Measurements from ENCODE around the gene SLC2A11. TPM values are rescaled to one million over a fixed set of nuclear protein-coding genes. Genes with fewer than 3 reads are reported as not detected.

The SLC2A11 gene
- total and polyA plus RNA-seq, 9 of the 15 experiments (the other 6 are each of a cell fraction or from before 2014, with no cell fraction given): 0.44 to 2.7 (median 2.1) TPM

DNA sequence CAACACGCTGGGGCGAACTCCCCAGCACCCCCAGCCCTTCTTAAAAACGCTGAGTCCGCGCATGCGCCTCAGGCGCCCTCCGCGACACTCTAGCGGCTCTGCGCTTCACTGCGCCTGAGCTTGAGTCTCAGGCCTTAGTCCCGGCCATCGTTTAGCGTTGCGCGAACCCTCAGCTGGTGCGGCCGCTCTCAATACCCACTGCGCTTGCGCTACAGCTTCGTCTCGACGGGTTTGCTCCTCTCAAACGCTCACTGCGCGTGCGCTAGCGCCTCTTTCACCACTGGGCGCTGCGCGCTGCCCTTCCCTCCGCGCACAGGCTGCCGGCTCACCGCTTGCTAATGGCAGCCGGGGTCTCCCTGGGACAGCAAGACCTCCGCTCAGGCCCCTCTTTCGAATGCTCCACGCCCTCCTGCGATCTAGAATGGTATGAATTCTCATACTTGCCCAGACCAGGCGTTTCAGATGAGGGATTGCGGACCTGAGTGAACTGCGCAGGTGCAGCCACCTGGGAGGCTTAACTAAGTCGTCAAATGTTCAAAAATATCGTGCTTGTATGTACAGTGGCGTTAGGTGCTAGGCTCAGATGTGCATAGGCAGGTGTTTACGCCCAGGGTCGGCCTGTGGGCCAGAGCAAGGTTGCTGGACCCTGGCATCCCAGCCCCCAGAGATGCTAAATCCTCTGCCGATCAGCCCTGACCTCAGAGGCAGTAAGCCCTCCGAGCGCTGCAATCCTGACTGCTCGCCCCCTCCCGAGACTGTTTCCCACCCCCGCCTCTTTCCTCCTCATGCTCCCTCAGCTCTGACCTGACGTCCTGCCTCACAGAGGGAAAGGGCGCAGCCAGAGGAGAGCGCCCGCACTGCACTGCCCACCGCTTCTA, at the start of gene SLC2A11 (continued):
- TF ChIP-seq MGA (IDR thresholded peaks at IDR 0.05) (peak; percentile 38; the same call in 1 of the 2 replicates), ZFX (CRISPR knock-in tag; IDR thresholded peaks at IDR 0.05) (peak; percentile 63), SMARCE1 (IDR thresholded peaks at IDR 0.05) (0 out of 2 replicates have a peak, but pooled peaks have one; percentile 22), MYC (IDR thresholded peaks at IDR 0.05; ENCODE audit: low read depth, low read length) (peak; percentile 62; the same call in 1 of the 2 replicates), MYC (CRISPR knock-in tag; IDR thresholded peaks at IDR 0.05; ENCODE audit: borderline replicate concordance, low read depth) (no peak), C11orf30 (IDR thresholded peaks at IDR 0.05; ENCODE audit: low read depth) (peak; percentile 62), THAP7 (CRISPR knock-in tag; IDR thresholded peaks at IDR 0.05) (no peak), POLR2B (IDR thresholded peaks at IDR 0.05; ENCODE audit: low read depth, partially characterized antibody) (peak; percentile 92), E2F6 (IDR thresholded peaks at IDR 0.05; ENCODE audit: borderline replicate concordance in 1 of 2, extremely low read depth in 1 of 2, insufficient read depth in 1 of 2, insufficient read length in 1 of 2, low read depth in 1 of 2, low read length in 1 of 2, poor library complexity in 1 of 2, severe bottlenecking in 1 of 2) (peak; percentile 39 to 58), RBFOX2 (IDR thresholded peaks at IDR 0.05; ENCODE audit: low read depth, low read length) (peak; percentile 82)
